NCI-H748 (cell line): Measurements from ENCODE around the gene SLIT3.

Experiments
- DNase-seq: peaks from one replicate; lab custom pipeline; 2025; ENCODE audit not compliant: unreplicated experiment; lab: John Stamatoyannopoulos, UW

Gene SLIT3

DNA sequence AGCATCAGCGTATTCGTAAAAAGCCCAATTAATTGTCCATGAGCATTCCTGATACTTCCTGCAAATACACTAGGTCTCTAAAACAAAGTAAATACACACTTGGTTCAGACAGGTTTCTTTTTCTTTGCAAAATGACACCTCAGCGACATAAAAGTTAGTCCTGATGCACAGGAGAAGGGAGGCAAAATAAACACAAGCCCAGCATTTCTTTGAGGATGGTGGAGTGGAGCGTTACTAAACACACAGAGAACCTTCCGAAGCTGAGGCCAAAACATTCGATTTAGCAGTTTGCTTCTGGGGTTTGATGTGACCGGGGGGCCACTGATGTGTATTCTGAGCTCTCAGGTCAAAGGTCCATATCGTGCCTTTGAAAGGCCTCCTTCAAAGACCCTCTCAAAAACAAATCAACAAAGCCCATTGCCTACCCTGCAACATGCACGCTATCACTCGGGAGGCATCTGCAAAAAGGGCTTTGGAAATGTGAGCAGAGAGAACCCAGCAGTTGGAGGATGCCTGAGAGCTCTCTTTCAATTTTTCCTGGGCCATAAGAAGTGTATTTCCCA is 453.3 kb downstream of the SLIT3 start:
- DNase-seq = no peak

DNA sequence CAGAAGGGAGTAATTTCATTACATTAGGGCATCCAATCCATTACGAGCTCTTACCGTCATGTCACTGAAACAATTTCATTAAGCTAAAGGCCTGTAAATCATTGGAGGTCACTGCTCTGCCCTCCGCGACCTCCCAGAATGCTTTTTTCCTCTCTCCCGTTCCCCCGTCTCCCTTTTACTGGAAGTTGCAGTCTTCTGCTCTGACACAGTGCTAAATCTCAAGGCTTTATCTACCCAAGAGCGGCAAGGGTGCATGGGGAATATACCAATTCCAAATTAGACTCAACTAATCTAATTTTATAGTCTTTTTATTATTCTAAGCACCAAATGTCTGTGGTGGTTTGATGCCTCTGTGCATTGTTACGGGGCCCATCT is 456.0 kb downstream of the SLIT3 start:
- no peak for DNase-seq

DNA sequence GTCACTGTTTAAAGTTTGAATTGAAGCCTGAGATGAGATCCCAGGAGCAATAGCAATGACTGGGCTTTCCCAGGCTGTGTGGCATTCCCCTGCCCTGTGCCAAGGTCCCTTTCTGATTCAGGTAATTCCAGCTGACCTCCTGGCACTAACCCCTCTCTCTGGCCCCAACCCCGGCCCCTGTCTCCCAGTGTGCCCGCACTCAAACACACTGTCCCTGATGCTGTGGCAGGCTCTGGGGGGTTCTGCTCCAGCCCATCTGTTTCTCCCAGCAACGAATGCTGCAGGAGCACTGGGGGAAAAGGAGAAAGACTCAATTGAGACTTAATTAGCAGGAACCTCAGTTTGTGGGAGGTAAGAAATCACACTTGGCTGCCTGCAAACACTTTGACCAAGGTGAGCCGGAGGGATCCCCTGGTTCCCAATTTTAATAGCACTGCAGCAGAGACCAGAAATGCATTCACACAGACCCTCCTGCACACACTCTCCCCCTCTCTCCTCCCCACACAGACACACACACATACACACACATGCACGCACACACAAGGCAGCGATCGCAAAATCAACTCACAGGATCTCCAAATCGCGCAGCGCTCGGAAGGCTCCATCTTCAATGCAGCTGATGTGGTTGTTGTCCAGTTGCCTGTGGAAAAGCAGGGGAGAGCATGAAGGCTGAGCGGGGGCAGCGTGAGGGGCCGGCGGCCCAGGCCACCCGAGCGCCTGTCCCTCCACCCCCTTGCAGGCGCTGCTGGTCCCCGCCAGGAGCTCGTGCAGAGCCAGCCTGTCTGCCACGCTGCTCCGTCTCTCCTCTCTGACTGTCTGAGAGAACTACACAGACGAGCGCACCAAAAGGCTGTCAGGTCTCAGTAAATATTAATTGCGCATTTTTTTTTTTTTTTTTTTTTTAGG is 456.7 kb downstream of the SLIT3 start:
- DNase-seq = no peak

DNA sequence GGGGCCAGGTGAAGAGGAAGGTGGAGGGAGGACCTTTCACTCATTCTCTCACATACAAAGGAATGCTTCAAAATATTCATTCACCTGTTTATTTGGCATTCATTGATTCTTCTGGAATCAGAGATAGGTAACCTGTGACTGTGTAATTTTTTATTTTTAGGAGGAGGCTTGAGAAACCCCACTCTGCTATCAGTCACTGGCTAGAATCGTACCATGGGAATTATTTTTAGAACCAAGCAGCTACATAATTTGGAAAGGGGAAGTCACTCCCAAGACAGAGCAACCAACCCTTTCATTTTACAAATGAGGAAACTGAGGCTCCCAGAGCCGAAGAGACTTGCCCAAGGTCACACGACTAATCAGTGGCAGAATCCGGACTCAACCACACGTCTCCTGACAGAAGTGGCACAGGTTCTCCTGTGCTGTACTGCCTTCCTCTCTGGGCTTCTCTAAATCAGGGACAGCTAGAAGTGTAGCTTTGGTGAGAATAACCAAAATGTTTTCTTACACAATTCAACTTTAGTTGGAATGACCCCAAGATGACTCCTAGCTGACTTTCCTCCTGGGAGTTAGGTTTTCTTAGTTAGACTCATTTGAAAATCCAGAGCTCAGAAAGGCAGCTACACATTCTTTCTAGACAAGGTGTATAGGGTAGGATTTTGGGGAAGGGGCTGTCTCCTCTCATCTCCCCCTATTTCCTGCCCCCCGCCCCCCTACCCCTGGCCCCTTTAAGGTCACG is 457.5 kb downstream of the SLIT3 start:
- DNase-seq = no peak

DNA sequence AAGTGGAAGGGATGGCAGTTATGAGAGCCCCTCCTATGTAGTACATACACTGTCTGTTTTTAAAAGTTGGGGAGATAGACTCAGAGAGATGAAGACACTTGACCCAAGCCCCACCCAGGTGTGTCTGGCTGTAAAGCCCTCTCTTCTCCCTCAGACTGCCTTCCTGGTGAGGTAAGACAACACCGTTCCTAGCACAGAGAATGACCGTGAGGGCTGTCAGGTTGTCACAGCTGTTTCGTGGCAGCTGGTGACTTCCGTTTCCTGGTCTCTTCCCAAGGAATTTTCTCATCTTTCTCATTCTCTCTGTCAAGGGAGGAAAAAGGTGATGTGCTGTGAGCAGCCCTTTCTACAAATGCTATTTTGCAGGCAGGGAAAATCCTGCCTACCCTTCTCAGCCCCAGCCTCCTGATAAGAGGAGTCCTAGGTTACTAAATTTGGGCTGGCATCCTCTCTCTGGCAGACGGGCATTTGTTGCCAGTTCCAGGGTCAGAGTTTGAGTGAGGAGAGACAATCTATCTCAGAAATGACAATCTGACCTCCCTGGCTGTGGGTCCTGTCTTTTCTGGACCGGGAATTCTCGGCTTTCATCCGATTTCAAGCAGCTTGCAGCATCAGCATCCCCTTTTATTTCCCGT is 458.3 kb downstream of the SLIT3 start:
- no peak for DNase-seq

DNA sequence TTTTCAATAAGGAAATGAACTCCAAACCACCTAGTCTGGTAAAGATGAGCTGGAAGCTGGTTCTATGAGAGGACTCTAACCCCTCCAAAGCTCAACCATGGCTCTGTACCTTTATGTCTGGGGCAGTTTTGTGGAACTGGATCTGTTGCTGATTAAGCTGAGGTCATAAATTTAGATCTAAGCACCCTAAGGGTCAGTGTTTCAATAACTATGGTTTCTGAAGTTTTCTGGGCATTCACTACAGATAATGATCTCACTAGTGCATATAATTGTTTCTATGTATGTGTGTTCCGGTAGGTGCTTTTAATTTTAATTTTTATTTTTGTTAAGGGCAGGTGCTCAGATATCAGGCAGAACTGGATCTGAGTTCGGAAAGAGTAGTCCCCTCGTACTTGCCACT is 463.1 kb downstream of the SLIT3 start:
- no peak for DNase-seq

DNA sequence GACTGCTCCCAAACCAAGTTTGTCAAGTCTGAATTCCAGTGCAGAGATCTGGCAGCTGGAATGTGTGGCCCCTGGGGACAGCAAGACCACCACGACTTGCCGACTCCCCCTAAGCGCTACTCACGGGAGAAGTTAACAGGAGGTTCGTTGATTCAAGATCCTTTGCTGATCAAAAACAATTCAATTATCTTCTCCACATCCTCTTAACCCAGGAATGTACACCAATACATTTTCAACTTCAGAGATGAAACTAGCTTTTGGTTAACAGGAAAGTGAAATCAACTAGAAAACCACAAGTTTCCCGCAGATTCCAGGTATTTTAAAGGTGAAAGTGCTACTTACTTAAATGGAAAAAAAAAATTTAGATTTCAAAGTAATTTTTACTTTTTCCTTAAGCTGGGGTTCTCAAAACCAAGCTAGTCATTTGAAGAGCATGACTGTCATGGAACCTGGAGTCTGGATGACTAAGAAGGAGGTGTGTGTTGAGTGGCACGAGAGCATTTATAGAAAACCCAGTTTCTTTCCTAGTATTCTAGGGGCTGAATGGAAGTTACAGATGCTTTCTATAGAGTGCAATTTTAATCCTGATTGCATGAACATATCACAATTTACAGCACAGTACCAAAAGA is 464.2 kb downstream of the SLIT3 start:
- DNase-seq = no peak

DNA sequence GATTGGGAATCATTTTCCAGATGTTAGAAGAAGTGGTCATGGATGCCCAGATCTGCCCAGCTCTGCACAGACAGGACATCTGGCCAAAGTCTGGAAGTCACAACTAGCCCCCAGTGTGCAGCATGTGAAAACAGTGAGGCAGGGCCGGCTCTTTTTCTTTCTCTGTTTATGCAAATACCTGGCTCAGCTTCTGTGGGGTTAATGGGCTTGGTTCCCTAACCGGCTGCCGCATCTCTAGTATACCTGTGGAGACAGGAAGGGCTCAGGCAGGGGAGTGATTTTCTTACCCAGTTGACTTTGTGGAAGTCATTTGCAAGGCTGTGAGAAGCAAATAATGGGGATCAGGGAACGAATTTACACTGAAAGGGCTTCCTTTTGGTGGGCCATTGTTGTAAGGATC is 467.0 kb downstream of the SLIT3 start:
- no peak for DNase-seq

DNA sequence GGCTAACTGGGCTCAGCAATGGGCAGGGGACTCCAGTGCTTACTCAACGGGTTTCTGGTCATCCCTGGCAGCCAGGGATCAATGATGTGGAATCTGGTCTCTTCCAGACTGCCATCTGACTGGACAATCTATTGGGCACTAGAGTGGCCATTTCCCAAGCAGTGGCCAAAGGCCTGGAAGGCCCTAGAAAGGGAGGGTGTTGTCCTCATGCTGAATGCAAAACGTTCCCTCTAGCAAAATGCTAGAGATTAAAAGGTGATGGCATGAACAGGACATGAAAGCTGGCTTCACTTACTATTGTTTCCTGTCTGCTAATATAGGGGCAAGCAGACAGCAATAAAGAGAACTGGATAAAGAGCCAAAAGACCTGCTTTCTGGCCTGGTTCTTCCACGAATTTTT is 467.6 kb downstream of the SLIT3 start:
- no peak for DNase-seq

DNA sequence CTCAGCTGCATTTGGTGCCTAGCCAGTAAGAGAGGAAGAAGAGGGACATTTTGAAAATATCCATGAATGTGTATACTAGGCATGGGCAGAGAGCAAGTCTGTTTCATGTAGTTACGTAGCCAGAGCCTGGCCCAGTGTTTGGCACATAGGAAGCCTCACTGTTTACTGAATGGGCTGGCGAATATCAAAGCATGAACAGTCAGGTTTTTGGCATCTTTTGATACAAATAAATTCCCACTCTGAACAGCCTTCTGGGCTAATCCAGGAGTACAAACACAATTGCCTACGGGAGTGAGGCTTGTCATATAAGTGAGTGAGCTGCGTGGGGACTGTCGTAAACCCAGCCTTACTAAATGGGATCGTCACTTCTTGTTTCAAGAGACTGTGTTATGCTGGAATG is 468.6 kb downstream of the SLIT3 start:
- no peak for DNase-seq

DNA sequence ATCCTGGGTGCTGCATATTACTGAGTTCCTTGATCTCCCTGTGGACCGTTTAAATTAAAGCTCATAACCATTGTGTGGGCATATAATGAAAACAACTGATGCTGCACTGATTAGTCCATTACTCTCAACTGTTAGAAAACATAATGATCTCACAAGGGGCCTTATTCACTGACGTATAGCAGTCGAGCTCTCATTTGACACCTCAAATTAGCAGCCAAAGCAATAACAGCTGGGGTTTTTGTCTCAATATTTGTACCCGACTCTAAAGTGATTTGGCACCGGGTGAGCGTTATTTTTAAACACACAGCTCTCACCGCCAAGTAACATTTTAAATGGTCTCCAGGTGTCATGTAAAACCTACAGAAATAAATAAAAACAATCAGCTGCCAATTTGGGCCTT is 469.6 kb downstream of the SLIT3 start:
- DNase-seq = peak; percentile 9

DNA sequence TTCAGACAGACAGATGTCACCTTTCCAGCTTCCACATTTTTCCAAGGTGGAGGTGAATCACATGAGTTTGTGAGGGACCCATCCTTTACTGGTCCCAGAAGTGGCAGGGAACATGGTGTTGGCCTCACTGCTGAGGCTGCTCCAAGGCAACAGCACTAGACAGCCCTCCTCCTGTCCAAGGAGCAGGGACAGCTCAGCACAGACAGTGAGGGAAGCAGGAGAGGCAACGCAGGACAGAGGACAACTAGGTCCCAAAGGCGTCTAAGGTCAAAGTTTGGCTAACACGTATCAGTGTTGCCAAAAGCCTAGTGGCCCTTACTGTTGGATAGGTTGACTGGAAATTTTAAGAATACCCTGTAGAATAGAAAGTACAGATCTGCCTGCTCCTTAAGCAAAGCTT is 470.1 kb downstream of the SLIT3 start:
- no peak for DNase-seq

DNA sequence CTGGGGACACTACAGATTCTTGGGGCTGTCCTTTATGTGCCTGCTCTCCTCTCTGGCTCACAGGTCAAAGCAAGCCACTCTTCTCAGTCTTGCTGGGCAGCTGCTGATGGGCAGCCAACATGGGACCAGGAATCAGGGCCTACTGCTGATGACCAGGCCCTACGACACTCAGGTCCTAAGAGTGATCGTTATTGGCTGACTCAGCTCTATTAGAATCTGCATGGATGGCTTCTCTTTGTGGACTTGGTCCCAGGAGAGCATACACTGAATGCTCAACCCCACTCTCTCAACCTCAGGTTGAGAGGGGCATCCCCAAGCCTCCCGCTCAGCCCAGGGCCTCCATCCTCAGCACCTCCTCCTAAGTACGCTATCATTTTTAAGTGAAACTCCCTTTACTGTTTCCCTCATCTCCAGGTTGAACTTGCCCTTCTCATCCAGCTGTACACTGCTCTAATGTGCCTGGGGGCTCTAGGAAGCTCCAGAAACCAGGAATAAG is 471.0 kb downstream of the SLIT3 start:
- DNase-seq = no peak

DNA sequence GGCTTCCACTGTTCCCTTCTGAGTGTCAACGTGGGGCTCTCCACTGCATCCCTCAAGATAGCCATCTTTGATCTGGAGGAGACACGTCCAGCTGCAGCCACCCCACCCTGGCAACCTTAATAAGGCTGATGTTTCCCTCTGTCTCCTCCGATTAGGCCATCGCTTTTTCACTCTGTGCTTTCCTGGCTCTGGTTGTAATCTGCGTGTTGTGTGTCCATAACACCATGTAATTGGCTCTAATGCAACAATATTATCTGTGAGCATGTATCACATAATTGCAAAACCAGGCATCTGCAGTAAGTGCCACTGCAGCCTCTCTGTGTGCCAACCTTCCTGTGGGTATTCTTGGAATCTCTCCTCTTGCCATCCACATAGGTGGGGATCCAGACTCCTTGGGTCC is 471.9 kb downstream of the SLIT3 start:
- DNase-seq = no peak

DNA sequence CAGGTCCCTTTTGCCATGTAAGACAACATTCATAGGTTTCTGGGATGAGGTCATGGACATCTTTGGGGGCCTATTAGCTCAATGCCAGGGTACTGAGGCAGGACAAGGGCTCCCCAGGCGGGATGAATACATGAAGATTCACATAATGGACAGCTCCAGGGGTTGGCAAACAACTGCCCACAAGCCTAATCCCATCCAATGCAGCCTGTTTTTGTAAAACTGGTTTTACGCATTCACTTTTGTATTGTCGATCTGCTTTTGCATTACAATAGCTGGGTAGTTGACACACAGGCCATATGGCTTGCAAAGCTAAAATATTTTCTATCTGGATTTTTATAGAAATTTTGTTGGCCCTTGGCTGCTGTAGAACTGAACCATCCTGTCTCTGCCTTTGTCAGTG is 473.3 kb downstream of the SLIT3 start:
- no peak for DNase-seq

DNA sequence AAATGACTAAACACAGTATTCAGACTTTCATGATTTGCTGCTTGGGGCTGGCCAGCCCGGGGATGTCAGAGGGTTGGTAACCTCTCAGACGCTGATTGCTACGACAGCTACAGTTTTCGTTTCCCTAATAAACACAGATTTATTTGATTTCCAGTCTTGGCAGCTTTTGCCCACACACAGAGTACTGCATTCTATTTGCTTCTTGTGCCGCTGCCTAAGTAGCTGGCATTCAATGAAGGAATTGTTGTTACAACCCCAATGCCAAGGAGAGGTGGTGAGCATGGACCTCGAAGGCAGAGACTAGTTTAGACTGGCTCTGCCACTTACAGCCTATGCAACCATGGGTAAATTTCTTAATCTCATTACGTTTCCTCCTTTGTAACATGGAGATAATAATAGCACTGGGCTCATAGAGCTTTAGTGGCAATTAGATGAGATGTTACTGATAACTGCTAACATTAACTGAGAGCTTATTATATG is 474.7 kb downstream of the SLIT3 start:
- DNase-seq = no peak

DNA sequence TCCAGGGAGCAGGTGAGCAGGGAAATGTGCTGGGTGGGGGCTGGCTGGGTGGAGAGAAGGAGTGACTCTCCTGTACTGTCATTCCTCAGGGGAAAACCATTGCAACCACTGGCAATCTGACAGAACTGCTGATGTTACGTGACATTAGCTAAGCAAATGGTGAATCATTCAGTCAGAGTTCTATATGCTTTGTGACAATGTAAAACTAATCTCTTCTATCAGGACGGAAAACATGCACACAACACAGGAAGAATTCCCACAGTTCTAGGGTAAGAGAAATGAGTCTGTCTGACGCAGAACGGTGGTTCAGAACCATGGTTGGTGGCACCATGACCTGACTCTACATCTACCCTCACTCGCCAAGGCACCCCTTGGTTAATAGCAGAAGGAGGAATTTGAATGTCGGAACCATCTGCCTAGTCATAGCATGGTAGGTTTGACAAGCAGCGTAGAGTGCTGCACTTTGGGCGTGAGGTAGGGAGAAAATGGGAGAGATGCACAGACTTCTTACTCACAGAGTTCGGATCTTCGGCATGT is 478.1 kb downstream of the SLIT3 start:
- no peak for DNase-seq

DNA sequence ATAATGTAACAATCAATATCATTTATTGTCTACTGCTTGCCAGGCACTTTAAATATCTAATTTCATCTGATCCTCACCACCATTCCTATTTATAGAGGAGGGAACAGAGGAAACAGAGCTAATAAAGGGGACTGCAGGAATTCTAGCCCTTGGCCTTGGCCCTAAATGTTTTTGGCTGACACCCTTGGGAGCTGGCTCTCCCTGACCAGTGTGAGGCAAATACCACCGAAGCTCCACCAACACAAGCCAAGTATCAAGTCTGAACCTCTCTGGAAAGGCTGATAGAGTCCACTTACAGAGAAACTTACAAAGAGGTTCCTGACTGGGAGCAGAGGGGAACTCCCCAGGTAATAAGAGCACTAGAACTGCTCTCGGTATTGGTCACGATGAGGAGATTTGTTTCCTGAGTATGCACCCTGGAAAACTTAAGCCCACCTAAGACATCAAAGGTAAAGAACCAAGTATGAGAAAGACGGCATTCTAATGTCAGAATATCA is 478.6 kb downstream of the SLIT3 start:
- DNase-seq = no peak

DNA sequence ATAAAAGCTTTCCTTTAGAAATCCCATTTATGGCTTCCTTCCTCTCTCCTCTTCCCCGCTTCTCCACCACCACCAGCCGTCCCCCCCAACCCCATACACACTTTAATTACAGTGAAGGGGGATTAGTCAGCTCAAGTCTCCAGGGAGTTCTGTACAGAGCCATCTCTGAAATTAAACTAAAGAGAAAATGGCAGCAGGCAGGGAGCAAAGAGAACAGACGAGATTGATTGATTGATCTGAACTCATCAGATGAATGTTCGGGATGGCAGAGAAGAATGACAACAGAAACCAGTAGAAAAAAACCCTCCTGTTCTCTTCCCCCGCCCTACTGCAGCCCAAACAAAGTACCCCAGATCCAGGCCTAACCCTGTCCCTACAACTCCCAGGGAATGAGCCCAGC is 480.1 kb downstream of the SLIT3 start:
- no peak for DNase-seq

DNA sequence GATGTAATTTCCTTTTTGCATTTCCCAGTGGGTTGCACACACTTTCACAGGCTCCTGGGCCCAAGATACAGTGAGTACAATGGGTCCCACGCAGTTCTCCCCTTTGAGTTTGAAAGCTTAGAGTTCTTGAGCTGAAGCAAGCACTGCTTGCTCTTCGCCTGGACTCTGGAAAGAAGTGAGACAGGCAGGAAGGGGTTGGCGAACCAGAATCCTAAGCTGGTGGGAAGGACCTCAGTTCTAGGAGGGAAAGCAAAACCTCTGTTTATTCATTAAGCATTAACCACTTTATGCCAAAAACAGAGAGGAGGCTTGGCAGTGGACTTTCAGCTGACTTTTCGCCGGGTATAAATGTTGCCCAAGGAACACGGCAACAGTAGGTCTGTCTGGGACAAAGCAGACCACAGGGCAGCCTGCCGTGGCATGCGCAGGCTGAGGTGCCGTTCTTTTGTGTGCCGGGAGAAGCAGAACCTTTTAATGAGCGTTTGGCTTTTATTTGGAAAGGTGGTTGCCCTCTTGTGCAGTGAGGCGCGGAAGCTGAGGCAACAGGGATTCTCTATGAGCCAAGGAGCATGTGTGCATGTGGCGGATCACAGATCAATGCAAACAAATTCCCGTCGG is 481.8 kb downstream of the SLIT3 start:
- peak; percentile 32 for DNase-seq
